ENCODE results near the gene C10orf88.

The C10orf88 gene

GRCh38 chr10:122953902-122954730 is at the start of gene C10orf88:
C10orf88 (minus strand) TSS chr10:122954227; CDS start chr10:122954178, 49 bp downstream.
- peak; percentile 98 for DNase-seq

- DNase-seq = no peak
Observed at GRCh38 chr10:123001370-123001769, 47.3 kb upstream of the C10orf88 start.

- no peak for DNase-seq
Observed at GRCh38 chr10:123000155-123000554, 46.1 kb upstream of the C10orf88 start.

- no peak for DNase-seq
Observed at GRCh38 chr10:122999347-122999746, 45.3 kb upstream of the C10orf88 start.

- no peak for DNase-seq
Observed at GRCh38 chr10:122998934-122999333, 44.9 kb upstream of the C10orf88 start.

- DNase-seq = no peak
Observed at GRCh38 chr10:122998360-122998917, 44.4 kb upstream of the C10orf88 start.

GRCh38 chr10:122997864-122998263 is 43.8 kb upstream of the C10orf88 start:
- no peak for DNase-seq

GRCh38 chr10:122995936-122996335 is 41.9 kb upstream of the C10orf88 start:
- no peak for DNase-seq

- DNase-seq = no peak
Observed at GRCh38 chr10:122993797-122994336, 39.8 kb upstream of the C10orf88 start.

GRCh38 chr10:122992031-122992585 is 38.1 kb upstream of the C10orf88 start:
- DNase-seq = no peak

GRCh38 chr10:122990278-122990677 is 36.3 kb upstream of the C10orf88 start:
- no peak for DNase-seq

GRCh38 chr10:122988501-122988900 is 34.5 kb upstream of the C10orf88 start:
- no peak for DNase-seq

- no peak for DNase-seq
Observed at GRCh38 chr10:122986335-122986734, 32.3 kb upstream of the C10orf88 start.

- DNase-seq = no peak
Observed at GRCh38 chr10:122984708-122985107, 30.7 kb upstream of the C10orf88 start.

- DNase-seq = no peak
Observed at GRCh38 chr10:122983898-122984297, 29.9 kb upstream of the C10orf88 start.

GRCh38 chr10:122981066-122981464 is 27.0 kb upstream of the C10orf88 start:
- DNase-seq = peak; percentile 8

- peak; percentile 88 for DNase-seq
Observed at GRCh38 chr10:122980209-122981065, 26.4 kb upstream of the C10orf88 start, which contains the start of gene PSTK. PSTK (plus strand) TSS chr10:122980401; CDS start chr10:122980480, 79 bp downstream.

- DNase-seq = no peak
Observed at GRCh38 chr10:122974543-122975064, 20.6 kb upstream of the C10orf88 start.

- no peak for DNase-seq
Observed at GRCh38 chr10:122974023-122974422, 20.0 kb upstream of the C10orf88 start.

GRCh38 chr10:122968698-122969097 is 14.7 kb upstream of the C10orf88 start:
- DNase-seq = no peak

- DNase-seq = no peak
Observed at GRCh38 chr10:122966879-122967278, 12.9 kb upstream of the C10orf88 start.

- no peak for DNase-seq
Observed at GRCh38 chr10:122962405-122962804, 8.4 kb upstream of the C10orf88 start.
